ENCODE data around the gene CACNA1D.

Gene CACNA1D

DNA sequence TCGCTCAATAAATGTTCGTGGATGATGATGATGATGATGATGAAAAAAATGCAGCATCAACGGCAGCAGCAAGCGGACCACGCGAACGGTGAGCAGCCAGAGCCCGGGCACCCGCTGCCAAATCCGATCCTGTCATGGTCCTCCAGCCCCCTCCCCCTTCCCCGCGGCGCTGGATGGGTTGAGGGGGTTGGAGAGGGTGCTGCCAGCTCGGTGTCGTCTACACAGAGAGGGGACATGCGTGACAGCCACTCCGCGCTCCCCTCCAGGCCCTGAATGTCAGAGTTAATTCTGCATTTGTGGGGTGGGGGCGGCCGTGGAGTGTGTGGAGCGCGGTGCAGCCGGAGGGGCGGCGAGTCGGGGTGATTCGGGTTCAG lies 722 bp downstream of the CACNA1D start:
- DNase-seq (ENCODE audit: low spot score) = peak; percentile 21
- in situ Hi-C loops (cut with MboI; ENCODE audit: low sequenced_read_pairs, unreplicated experiment) = no loop called here
- TF ChIP-seq, protein P1, sequence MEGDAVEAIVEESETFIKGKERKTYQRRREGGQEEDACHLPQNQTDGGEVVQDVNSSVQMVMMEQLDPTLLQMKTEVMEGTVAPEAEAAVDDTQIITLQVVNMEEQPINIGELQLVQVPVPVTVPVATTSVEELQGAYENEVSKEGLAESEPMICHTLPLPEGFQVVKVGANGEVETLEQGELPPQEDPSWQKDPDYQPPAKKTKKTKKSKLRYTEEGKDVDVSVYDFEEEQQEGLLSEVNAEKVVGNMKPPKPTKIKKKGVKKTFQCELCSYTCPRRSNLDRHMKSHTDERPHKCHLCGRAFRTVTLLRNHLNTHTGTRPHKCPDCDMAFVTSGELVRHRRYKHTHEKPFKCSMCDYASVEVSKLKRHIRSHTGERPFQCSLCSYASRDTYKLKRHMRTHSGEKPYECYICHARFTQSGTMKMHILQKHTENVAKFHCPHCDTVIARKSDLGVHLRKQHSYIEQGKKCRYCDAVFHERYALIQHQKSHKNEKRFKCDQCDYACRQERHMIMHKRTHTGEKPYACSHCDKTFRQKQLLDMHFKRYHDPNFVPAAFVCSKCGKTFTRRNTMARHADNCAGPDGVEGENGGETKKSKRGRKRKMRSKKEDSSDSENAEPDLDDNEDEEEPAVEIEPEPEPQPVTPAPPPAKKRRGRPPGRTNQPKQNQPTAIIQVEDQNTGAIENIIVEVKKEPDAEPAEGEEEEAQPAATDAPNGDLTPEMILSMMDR (IDR thresholded peaks at IDR 0.05; ENCODE audit: borderline replicate concordance, control extremely low read depth, extremely low read depth, insufficient read depth, missing control alignments) = no peak

DNA sequence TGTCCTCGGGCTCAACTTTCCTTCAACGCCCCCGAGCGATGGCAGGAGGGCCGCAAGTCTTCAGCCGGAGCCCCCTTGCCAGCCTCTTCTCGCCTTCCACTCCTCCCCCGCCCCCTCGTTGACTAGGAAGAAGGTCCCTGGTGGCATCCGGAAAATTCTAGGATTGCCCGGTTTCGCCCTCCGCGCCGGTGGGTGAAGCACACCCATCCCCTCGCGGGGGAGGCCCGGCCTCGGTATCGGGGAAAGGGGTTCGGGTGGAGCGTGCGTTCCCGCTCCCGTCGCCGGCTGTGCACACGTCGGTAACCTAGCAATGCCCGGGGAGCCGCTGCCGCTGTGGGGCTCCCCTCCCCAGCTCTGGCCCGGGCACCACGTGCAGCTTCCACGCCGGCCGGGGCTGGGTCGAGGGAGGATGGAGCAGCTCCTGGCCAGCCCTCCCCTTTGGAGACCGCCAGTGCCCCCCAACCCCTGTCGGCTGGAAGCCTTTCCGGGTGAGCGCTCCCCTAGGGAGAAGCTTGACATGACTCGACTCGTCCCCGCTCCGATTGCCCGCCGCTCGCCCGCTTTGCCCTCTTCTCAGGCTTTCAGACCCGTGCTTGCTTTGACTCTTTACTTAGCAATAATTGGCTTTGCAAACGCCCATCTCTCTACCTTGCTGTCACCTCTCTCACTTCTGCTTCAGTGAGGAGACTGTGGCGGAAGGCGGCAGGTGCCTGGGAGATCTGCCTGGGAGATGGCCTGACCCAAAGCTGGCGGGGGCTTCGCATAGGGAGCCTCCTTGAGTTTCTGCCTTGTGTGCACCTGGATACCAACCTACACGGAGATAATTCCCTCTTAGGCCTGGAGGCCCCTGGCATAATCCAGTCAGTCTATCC lies 1.3 kb downstream of the CACNA1D start:
- peak; percentile 49 for DNase-seq (ENCODE audit: low spot score)
- in situ Hi-C loops (cut with MboI; ENCODE audit: low sequenced_read_pairs, unreplicated experiment) = no loop called here
- TF ChIP-seq, protein P1 (IDR thresholded peaks at IDR 0.05; ENCODE audit: borderline replicate concordance, control extremely low read depth, extremely low read depth, insufficient read depth, missing control alignments) = no peak

DNA sequence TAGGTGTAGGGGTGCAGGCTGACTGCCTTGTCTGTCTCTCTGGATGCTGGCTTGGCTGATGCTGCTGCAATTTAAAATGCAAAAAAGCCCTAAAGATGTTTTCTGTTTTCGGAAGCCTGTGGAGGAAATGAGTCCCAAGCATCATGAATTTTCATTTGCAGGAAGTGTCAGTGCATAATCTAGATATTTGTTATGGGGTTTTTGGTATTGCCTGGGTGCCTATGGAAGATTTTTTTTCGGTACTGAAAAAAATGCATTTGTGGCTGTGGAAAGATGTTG lies 1.9 kb downstream of the CACNA1D start:
- TF ChIP-seq, protein P1 (IDR thresholded peaks at IDR 0.05; ENCODE audit: borderline replicate concordance, control extremely low read depth, extremely low read depth, insufficient read depth, missing control alignments) = no peak
- in situ Hi-C loops (cut with MboI; ENCODE audit: low sequenced_read_pairs, unreplicated experiment) = no loop called here
- no peak for DNase-seq (ENCODE audit: low spot score)

DNA sequence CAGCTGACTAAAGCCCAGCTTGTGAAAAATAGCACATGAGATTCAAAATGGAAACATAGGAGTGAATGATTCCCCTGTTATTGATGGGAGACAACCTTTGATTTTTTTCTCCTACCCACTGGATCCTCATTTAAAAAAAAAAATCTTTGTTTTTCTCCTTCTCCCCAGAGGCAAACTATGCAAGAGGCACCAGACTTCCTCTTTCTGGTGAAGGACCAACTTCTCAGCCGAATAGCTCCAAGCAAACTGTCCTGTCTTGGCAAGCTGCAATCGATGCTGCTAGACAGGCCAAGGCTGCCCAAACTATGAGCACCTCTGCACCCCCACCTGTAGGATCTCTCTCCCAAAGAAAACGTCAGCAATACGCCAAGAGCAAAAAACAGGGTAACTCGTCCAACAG lies 2.6 kb downstream of the CACNA1D start:
- TF ChIP-seq, protein P1 (IDR thresholded peaks at IDR 0.05; ENCODE audit: borderline replicate concordance, control extremely low read depth, extremely low read depth, insufficient read depth, missing control alignments) = no peak
- in situ Hi-C loops (cut with MboI; ENCODE audit: low sequenced_read_pairs, unreplicated experiment) = no loop called here
- no peak for DNase-seq (ENCODE audit: low spot score)

DNA sequence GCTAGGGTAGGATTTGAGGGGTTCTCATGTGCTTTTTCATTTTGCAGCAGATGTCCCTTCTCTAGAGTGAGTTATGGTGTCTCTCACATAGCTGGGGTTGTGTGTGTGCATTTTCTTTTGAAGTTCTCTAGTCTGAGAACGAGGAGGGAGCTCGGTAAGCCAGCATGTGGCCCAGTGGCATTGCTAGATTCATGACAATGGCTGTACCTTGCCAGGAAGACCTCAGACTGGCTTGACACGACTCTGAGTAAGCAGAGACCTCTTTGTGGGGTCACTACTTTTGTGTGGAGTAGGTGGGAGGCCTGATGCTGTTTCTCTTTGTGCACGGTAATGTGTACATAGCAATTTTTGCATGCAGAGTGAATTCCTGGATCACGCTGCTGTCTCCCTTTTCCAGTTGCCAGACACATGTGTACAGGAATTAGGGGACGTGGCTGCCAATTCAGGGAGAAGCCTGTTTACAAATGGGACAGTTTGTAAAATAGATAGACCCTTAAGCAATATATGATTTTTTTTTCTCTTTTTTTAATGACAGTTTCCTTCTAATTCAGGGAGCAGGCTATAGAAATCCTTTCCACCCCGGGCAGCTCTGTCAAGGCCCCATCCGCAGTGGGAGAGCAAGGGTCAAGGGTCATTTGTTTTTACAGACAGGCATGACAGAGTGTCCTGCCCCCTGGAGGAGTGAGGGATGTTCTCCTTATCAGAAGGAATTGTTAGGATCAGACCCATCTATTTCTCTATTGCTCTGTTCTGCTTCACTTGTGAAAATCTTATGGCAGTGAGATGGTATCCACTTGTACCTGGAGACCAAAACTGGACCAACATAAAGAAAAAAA lies 4.6 kb downstream of the CACNA1D start:
- in situ Hi-C loops (cut with MboI; ENCODE audit: low sequenced_read_pairs, unreplicated experiment) = no loop called here
- DNase-seq (ENCODE audit: low spot score) = no peak
- TF ChIP-seq, protein P1 (IDR thresholded peaks at IDR 0.05; ENCODE audit: borderline replicate concordance, control extremely low read depth, extremely low read depth, insufficient read depth, missing control alignments) = no peak

DNA sequence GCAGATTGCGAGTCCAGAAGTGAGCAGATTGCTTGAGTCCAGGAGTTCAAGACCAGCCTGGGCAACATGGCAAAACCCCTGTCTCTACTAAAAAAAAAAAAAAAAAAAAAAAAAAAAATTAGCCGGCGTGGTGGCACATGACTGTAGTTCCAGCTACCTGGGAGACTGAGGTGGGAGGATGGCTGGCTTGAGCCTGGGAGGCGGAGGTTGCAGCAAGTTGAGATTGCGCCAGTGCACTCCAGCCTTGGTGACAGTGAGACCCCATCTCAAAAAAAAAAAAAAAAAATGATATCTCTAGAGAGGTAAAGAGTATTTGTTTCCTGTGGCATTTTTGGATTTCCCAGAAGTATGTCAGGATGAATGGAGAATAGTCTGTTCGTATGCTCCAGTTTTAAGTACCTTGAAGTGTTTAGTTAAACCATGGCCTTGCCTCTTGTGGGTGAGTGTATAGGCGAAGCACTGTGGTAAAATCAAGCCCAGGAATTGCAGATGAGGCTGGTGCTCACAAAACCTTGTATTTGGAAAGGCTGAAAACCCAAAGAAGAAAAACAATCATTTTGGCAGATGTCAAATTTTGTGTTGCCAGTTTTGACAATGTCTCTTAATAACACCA lies 5.9 kb downstream of the CACNA1D start:
- TF ChIP-seq, protein P1 (IDR thresholded peaks at IDR 0.05; ENCODE audit: borderline replicate concordance, control extremely low read depth, extremely low read depth, insufficient read depth, missing control alignments) = no peak
- no peak for DNase-seq (ENCODE audit: low spot score)
- in situ Hi-C loops (cut with MboI; ENCODE audit: low sequenced_read_pairs, unreplicated experiment) = no loop called here

Measured in GM13976 (cell line).